GM18909 (cell line): ENCODE measurements around the gene LRMDA.

Experiments used
- ATAC-seq: cut with Tn5 transposase; IDR thresholded peaks from one replicate; pipeline ENCODE4 v1.9.1; 2021; ENCODE audit warnings: mild to moderate bottlenecking; ENCODE audit not compliant: unreplicated experiment, poor library complexity

The LRMDA gene

GRCh38 chr10:75431180-75432111 is at the start of gene LRMDA:
Gene LRMDA (plus strand): TSS chr10:75431624.
- ATAC-seq = peak; percentile 77

GRCh38 chr10:75386128-75386527 is 45.3 kb upstream of the LRMDA start:
- no peak for ATAC-seq

- no peak for ATAC-seq
These were observed 43.3 kb upstream of the LRMDA start for GRCh38 chr10:75388082-75388481.

- ATAC-seq = no peak
These were observed 41.2 kb upstream of the LRMDA start for GRCh38 chr10:75390178-75390577.

GRCh38 chr10:75392271-75392670 is 39.2 kb upstream of the LRMDA start:
- no peak for ATAC-seq

- ATAC-seq = no peak
These were observed 38.7 kb upstream of the LRMDA start for GRCh38 chr10:75392744-75393143.

GRCh38 chr10:75394221-75394620 is 37.2 kb upstream of the LRMDA start:
- no peak for ATAC-seq

- ATAC-seq = no peak
These were observed 36.1 kb upstream of the LRMDA start for GRCh38 chr10:75395066-75395931.

GRCh38 chr10:75395932-75396630 is 35.3 kb upstream of the LRMDA start:
- ATAC-seq = no peak

GRCh38 chr10:75396631-75397495 is 34.6 kb upstream of the LRMDA start:
- ATAC-seq = no peak

- no peak for ATAC-seq
These were observed 33.8 kb upstream of the LRMDA start for GRCh38 chr10:75397496-75398199.

- no peak for ATAC-seq
These were observed 33.2 kb upstream of the LRMDA start for GRCh38 chr10:75398200-75398691.

- no peak for ATAC-seq
These were observed 32.5 kb upstream of the LRMDA start for GRCh38 chr10:75398692-75399460.

GRCh38 chr10:75399461-75400162 is 31.8 kb upstream of the LRMDA start:
- no peak for ATAC-seq

- ATAC-seq = no peak
These were observed 31.2 kb upstream of the LRMDA start for GRCh38 chr10:75400163-75400770.

GRCh38 chr10:75400771-75401568 is 30.5 kb upstream of the LRMDA start:
- ATAC-seq = peak; percentile 16
